HCT116 (cell line): ENCODE measurements around the gene ITIH3.

Experiments used
- EZH2 ChIP-seq: fragments of 200-600 bp; sonication (generic); IDR thresholded peaks from 2 replicates; pipeline ENCODE4 v1.6.1; 2017; ENCODE audit warnings: antibody characterized with exemption, mixed run types
- POLR2A ChIP-seq: IDR thresholded peaks from 2 replicates; pipeline ENCODE4 v1.7.0; 2011; ENCODE audit warnings: borderline replicate concordance; ENCODE audit not compliant: insufficient read depth, insufficient read length; ENCODE audit errors: extremely low read depth
- TF ChIP-seq, protein P1 (sequence below): IDR thresholded peaks from 2 replicates; pipeline ENCODE4 v1.6.1; 2012; ENCODE audit warnings: low read depth
- TF ChIP-seq, protein P2 (sequence below), 3 experiments: fragments of 200-600 bp in 1 of 3; sonication (generic) in 1 of 3; IDR thresholded peaks in 2 of 3; conservative IDR thresholded peaks in 1 of 3; 2 replicates each; pipeline ENCODE4 v1.5.1; 2012 to 2017; ENCODE audit warnings: low read depth in 2 of 3, low read length in 2 of 3, antibody characterized with exemption in 1 of 3, borderline replicate concordance in 1 of 3, control low read depth in 1 of 3, mild to moderate bottlenecking in 1 of 3, mixed read lengths in 1 of 3, mixed run types in 1 of 3, moderate library complexity in 1 of 3; ENCODE audit not compliant: insufficient read depth in 1 of 3
- TF ChIP-seq, protein P3 (sequence below): IDR thresholded peaks from 2 replicates; pipeline ENCODE4 v1.6.1; 2011; ENCODE audit warnings: mild to moderate bottlenecking, low read length, moderate library complexity; ENCODE audit not compliant: insufficient replicate concordance; ENCODE audit errors: extremely low read depth

DNA sequence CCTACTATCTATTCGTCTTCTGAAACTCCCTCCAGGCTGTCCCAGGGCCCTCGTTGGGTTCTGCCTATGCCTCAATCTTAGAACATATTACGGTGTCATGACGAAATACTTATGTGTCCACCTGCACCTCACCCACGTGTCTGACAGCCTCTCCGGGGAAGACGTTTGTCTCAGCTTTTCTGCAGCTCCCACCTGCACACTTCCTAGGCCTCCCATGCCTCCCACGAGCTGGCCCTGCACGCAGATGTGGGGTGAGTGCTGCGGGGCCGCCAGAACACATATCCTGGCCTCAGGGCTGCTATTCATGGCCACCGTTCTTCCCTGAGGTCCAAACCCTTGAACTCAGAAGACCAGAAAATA, 47.4 kb downstream of the ITIH3 start:
- TF ChIP-seq, protein P1, sequence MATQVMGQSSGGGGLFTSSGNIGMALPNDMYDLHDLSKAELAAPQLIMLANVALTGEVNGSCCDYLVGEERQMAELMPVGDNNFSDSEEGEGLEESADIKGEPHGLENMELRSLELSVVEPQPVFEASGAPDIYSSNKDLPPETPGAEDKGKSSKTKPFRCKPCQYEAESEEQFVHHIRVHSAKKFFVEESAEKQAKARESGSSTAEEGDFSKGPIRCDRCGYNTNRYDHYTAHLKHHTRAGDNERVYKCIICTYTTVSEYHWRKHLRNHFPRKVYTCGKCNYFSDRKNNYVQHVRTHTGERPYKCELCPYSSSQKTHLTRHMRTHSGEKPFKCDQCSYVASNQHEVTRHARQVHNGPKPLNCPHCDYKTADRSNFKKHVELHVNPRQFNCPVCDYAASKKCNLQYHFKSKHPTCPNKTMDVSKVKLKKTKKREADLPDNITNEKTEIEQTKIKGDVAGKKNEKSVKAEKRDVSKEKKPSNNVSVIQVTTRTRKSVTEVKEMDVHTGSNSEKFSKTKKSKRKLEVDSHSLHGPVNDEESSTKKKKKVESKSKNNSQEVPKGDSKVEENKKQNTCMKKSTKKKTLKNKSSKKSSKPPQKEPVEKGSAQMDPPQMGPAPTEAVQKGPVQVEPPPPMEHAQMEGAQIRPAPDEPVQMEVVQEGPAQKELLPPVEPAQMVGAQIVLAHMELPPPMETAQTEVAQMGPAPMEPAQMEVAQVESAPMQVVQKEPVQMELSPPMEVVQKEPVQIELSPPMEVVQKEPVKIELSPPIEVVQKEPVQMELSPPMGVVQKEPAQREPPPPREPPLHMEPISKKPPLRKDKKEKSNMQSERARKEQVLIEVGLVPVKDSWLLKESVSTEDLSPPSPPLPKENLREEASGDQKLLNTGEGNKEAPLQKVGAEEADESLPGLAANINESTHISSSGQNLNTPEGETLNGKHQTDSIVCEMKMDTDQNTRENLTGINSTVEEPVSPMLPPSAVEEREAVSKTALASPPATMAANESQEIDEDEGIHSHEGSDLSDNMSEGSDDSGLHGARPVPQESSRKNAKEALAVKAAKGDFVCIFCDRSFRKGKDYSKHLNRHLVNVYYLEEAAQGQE: no peak
- no peak for TF ChIP-seq EZH2
- TF ChIP-seq POLR2A: no peak
- TF ChIP-seq, protein P2, sequence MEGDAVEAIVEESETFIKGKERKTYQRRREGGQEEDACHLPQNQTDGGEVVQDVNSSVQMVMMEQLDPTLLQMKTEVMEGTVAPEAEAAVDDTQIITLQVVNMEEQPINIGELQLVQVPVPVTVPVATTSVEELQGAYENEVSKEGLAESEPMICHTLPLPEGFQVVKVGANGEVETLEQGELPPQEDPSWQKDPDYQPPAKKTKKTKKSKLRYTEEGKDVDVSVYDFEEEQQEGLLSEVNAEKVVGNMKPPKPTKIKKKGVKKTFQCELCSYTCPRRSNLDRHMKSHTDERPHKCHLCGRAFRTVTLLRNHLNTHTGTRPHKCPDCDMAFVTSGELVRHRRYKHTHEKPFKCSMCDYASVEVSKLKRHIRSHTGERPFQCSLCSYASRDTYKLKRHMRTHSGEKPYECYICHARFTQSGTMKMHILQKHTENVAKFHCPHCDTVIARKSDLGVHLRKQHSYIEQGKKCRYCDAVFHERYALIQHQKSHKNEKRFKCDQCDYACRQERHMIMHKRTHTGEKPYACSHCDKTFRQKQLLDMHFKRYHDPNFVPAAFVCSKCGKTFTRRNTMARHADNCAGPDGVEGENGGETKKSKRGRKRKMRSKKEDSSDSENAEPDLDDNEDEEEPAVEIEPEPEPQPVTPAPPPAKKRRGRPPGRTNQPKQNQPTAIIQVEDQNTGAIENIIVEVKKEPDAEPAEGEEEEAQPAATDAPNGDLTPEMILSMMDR (IDR thresholded peaks at IDR 0.05 in 2 of 3, conservative IDR thresholded peaks at IDR 0.05 in 1 of 3; ENCODE audit: borderline replicate concordance in 1 of 3, insufficient read depth in 1 of 3, low read depth in 2 of 3, low read length in 2 of 3): no peak
- TF ChIP-seq, protein P3, sequence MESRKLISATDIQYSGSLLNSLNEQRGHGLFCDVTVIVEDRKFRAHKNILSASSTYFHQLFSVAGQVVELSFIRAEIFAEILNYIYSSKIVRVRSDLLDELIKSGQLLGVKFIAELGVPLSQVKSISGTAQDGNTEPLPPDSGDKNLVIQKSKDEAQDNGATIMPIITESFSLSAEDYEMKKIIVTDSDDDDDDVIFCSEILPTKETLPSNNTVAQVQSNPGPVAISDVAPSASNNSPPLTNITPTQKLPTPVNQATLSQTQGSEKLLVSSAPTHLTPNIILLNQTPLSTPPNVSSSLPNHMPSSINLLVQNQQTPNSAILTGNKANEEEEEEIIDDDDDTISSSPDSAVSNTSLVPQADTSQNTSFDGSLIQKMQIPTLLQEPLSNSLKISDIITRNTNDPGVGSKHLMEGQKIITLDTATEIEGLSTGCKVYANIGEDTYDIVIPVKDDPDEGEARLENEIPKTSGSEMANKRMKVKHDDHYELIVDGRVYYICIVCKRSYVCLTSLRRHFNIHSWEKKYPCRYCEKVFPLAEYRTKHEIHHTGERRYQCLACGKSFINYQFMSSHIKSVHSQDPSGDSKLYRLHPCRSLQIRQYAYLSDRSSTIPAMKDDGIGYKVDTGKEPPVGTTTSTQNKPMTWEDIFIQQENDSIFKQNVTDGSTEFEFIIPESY: no peak
